GM18907 (cell line): ENCODE data around the gene GABRA5.

ENCODE experiments used
- ATAC-seq: cut with Tn5 transposase; IDR thresholded peaks from one replicate; pipeline ENCODE4 v1.9.1; 2021; ENCODE audit warnings: mild to moderate bottlenecking, moderate library complexity; ENCODE audit not compliant: unreplicated experiment

GABRA5 gene

DNA sequence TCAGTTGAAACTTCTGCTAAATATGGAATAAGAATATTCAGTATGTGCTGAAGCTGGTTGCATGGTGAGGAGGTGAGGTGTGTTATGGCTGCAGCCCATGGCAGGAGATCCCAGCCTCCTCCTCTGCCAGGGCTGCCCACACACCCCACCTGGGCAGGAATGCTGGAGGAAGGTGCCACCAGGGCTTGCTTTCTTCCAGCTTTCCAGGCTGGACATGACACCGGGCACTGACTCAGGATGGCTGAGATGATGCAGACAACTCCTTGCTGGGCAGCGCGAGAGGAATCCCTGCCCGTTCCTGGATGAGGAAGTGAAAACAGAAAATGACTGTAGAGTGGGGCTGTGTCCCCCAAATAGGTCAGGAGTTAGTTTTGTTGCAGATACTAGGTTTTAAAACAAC is 118.2 kb downstream of the GABRA5 start:
- ATAC-seq = no peak

DNA sequence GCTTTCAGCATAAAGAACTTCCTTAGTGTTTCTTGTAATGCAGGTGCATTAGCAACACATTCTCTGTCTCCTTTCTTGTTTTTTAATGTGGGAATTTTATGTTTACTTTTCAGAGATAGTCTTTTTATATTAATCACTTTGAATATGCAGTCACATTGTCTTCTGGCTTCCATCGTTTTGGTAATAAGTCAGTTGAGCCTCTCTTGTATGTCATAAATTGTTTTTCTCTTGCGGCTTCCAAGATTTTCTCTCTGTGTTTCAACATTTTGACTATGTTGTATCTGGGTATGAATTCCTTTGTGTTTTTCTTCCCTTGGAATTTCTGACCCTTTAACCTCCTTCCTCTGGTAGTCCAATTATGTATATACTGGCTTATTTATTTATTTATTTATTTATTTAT is 129.4 kb downstream of the GABRA5 start:
- no peak for ATAC-seq
